DMS 273 treated with DMSO at 0.1 percent for 48 hours (cell line): ENCODE data around the gene AACS.
A peak's percentile ranks its signal among the peaks of the same experiment; 100 is the strongest.

Experiments used
- DNase-seq: peaks from one replicate; lab custom pipeline; 2025; lab: John Stamatoyannopoulos, UW

AACS gene

GRCh38 chr12:125185740-125186470 is 120.7 kb downstream of the AACS start, which contains the start of gene TMEM132B:
TSS of gene TMEM132B (plus strand) at chr12:125186386.
- DNase-seq, result peak; percentile 50

- DNase-seq, result no peak
Observed at GRCh38 chr12:125186471-125187147, 121.4 kb downstream of the AACS start.

GRCh38 chr12:125187148-125187745 is 122.0 kb downstream of the AACS start:
- no peak for DNase-seq

- no peak for DNase-seq
Observed at GRCh38 chr12:125187780-125188741, 122.8 kb downstream of the AACS start.

GRCh38 chr12:125189015-125189414 is 123.8 kb downstream of the AACS start:
- no peak for DNase-seq

GRCh38 chr12:125189502-125189901 is 124.3 kb downstream of the AACS start:
- DNase-seq, result no peak

GRCh38 chr12:125191361-125192087 is 126.3 kb downstream of the AACS start:
- DNase-seq, result no peak

GRCh38 chr12:125192690-125193221 is 127.5 kb downstream of the AACS start:
- DNase-seq, result no peak
